Body of pancreas (tissue), 4 donors: ENCODE measurements around the gene RPL41. TPM values are rescaled to one million over a fixed set of nuclear protein-coding genes. Genes with fewer than 3 reads are reported as not detected.
A peak's percentile ranks its signal among the peaks of the same experiment; 100 is the strongest.
"Not testable (repeated sequence)": the region's sequence is repeated elsewhere in the genome, so short reads cannot be mapped to it uniquely, and the experiment has no call there.

Experiments used
- ATAC-seq: fragments of 150-250 bp; one replicate; pipeline ENCODE4 v1.9.1; 2016
- DNase-seq, 4 donors: peaks; one replicate each; pipeline ENCODE4 v3.0.0-alpha.2; 2019
- H3K27ac ChIP-seq, 4 donors: fragments of 200-600 bp; sonication (generic); 1 replicate in 3 of 4; 2 replicates in 1 of 4; pipeline versions ENCODE4 v1.5.1 to v1.6.1; 2016 to 2019; ENCODE audit warnings: mild to moderate bottlenecking in 1 of 4, mixed read lengths in 1 of 4, moderate library complexity in 1 of 4
- H3K27me3 ChIP-seq, 2 donors: fragments of 200-600 bp; sonication (generic); one replicate each; pipeline ENCODE4 v1.6.0; 2016; ENCODE audit warnings: mild to moderate bottlenecking in 1 of 2
- H3K36me3 ChIP-seq, 2 donors: fragments of 200-600 bp; sonication (generic); replicated peaks in 1 of 2; 2 replicates each; pipeline ENCODE4 v1.5.1; 2016; ENCODE audit warnings: low read depth in 2 of 2; ENCODE audit not compliant: insufficient read depth in 1 of 2
- H3K4me1 ChIP-seq: fragments of 200-600 bp; sonication (generic); one replicate; pipeline ENCODE4 v1.6.0; 2016
- H3K4me3 ChIP-seq, 2 donors: fragments of 200-600 bp; sonication (generic); 1 replicate in 1 of 2; 2 replicates in 1 of 2; pipeline ENCODE4 v1.5.1; 2016 to 2019
- H3K9me3 ChIP-seq, 3 donors: fragments of 200-600 bp; sonication (generic); 1 replicate in 2 of 3; 2 replicates in 1 of 3; pipeline ENCODE4 v1.5.1; 2016
- POLR2A ChIP-seq, 3 donors: fragments of 450-650 bp; IDR thresholded peaks; one replicate each; pipeline ENCODE4 v1.6.1; 2016; ENCODE audit warnings: antibody characterized with exemption in 3 of 3, mild to moderate bottlenecking in 2 of 3
- WGBS, 2 donors: methylation state at CpG; one replicate each; pipeline ENCODE4 v1.1.5; 2017; 5-methylcytosine and 5-hydroxymethylcytosine counted together
- intact Hi-C: fragments of 100-400 bp; cut with DNase I; formaldehyde crosslinking; loops from one replicate; pipeline ENCODE4 v1.15.1; 2023
- total RNA-seq, 2 donors: library from RNA; depleted of rRNA; stranded (reverse); fragments of >200 nt; gene quantifications; one replicate each; pipeline ENCODE4 v1.1.0, GENCODE V29; 2016
- TF ChIP-seq, protein P1 (sequence below), 7 experiments: fragments of 450-650 bp in 4 of 7; fragments of 200-600 bp in 3 of 7; sonication (generic) in 3 of 7; IDR thresholded peaks; one replicate each; pipeline ENCODE4 v1.5.1; 2016 to 2019; ENCODE audit warnings: antibody characterized with exemption in 7 of 7

Gene RPL41
- 1,000 to 10,000 TPM; 1,174 to 2,214 TPM for total RNA-seq

- peak; percentile 71 for ATAC-seq
- H3K9me3 ChIP-seq, result no peaks in the 10 kb centered on the region
- peak within 1 kb of the TSS; percentile 3 to 41 for H3K4me3 ChIP-seq
- H3K27me3 ChIP-seq, result no peaks in the 10 kb centered on the region
- peak within 1 kb of the TSS; percentile 77 to 97 (median 92) for H3K27ac ChIP-seq
- peaks cover 0 to 8% of the 10 kb centered on the region in 2 donors for H3K36me3 ChIP-seq
- H3K4me1 ChIP-seq, result peaks cover 23% of the 10 kb centered on the region
- 0 to 1% methylated on average over 33 to 34 of the region's 34 CpGs for WGBS, 2 donors
- intact Hi-C loops, result no loop called here
- TF ChIP-seq POLR2A (IDR thresholded peaks at IDR 0.05), result peak; percentile 76 to 98 (median 97)
- TF ChIP-seq, protein P1, sequence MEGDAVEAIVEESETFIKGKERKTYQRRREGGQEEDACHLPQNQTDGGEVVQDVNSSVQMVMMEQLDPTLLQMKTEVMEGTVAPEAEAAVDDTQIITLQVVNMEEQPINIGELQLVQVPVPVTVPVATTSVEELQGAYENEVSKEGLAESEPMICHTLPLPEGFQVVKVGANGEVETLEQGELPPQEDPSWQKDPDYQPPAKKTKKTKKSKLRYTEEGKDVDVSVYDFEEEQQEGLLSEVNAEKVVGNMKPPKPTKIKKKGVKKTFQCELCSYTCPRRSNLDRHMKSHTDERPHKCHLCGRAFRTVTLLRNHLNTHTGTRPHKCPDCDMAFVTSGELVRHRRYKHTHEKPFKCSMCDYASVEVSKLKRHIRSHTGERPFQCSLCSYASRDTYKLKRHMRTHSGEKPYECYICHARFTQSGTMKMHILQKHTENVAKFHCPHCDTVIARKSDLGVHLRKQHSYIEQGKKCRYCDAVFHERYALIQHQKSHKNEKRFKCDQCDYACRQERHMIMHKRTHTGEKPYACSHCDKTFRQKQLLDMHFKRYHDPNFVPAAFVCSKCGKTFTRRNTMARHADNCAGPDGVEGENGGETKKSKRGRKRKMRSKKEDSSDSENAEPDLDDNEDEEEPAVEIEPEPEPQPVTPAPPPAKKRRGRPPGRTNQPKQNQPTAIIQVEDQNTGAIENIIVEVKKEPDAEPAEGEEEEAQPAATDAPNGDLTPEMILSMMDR (IDR thresholded peaks at IDR 0.05), result peak in 3 of 7 experiments; percentile 12 to 28 (median 23)
- peak; percentile 94 to 96 (median 96) for DNase-seq
Observed at GRCh38 chr12:56116267-56117081, at the start of gene RPL41. Gene RPL41, plus strand, starts transcription at chr12:56116633.

DNA sequence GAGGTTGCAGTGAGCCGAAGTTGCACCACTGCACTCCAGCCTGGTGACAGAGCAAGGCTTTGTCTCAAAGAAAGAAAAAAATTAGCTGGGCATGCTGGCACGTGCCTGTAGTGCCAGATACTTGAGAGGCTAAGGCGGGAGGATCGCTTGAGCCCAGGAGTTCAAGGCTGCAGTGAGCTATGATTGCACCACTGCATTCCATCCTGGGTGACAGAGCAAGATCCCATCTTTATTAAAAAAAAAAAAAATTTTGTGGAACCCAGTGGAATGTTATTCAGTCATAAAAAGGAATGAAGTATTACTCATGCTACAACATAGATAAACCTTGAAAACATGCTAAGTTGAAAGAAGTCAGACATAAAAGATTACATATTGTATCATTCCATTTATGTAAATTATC lies 44.8 kb upstream of the RPL41 start:
- no peak for TF ChIP-seq POLR2A (IDR thresholded peaks at IDR 0.05)
- TF ChIP-seq, protein P1 (IDR thresholded peaks at IDR 0.05), result no peak
- no peak overlapping the region for H3K4me3 ChIP-seq
- H3K4me1 ChIP-seq, result no peaks in the 10 kb centered on the region
- H3K36me3 ChIP-seq, result no peaks in the 10 kb centered on the region
- H3K27me3 ChIP-seq, result no peaks in the 10 kb centered on the region
- WGBS, 2 donors, result 68 to 77% methylated on average over 4 of the region's 4 CpGs
- DNase-seq (no peak), ATAC-seq (no peak)
- H3K9me3 ChIP-seq, result no peaks in the 10 kb centered on the region
- no peak overlapping the region for H3K27ac ChIP-seq
- intact Hi-C loops, result no loop called here

GRCh38 chr12:56074396-56074795 lies 42.0 kb upstream of the RPL41 start:
- Histone ChIP-seq H3K4me3 (no peak overlapping the region), H3K36me3 (no peaks in the 10 kb centered on the region), H3K9me3 (no peaks in the 10 kb centered on the region), H3K27me3 (no peaks in the 10 kb centered on the region), H3K27ac (no peak overlapping the region), H3K4me1 (peaks cover 12% of the 10 kb centered on the region)
- DNase-seq (no peak), ATAC-seq (no peak)
- intact Hi-C loops, result no loop called here
- TF ChIP-seq POLR2A (IDR thresholded peaks at IDR 0.05), result no peak
- TF ChIP-seq, protein P1 (IDR thresholded peaks at IDR 0.05), result no peak
- WGBS, 2 donors, result 81 to 84% methylated on average over 4 to 5 of the region's 5 CpGs

GRCh38 chr12:56077966-56078365 lies 38.5 kb upstream of the RPL41 start:
- DNase-seq, ATAC-seq, H3K4me3 ChIP-seq, H3K36me3 ChIP-seq, intact Hi-C loops, H3K27me3 ChIP-seq, H3K9me3 ChIP-seq: not testable (repeated sequence)
- H3K27ac ChIP-seq, result peak overlapping the region in 3 of 4 donors; percentile 95 to 98 (median 97)
- WGBS, 2 donors, result 85 to 94% methylated on average over 7 to 9 of the region's 9 CpGs
- peaks cover 33% of the 10 kb centered on the region for H3K4me1 ChIP-seq

GRCh38 chr12:56078427-56078826 lies 38.0 kb upstream of the RPL41 start:
- H3K27ac ChIP-seq, result peak overlapping the region; percentile 95 to 98 (median 98)
- ATAC-seq, result no peak
- no peak overlapping the region for H3K4me3 ChIP-seq
- no peaks in the 10 kb centered on the region for H3K27me3 ChIP-seq
- H3K36me3 ChIP-seq, result no peaks in the 10 kb centered on the region
- H3K4me1 ChIP-seq, result peaks cover 38% of the 10 kb centered on the region
- intact Hi-C loops, result no loop called here
- no peak for DNase-seq
- no peaks in the 10 kb centered on the region for H3K9me3 ChIP-seq
- TF ChIP-seq, protein P1 (IDR thresholded peaks at IDR 0.05), result no peak
- TF ChIP-seq POLR2A (IDR thresholded peaks at IDR 0.05), result no peak
- WGBS, 2 donors, result 95 to 100% methylated on average over 1 of the region's 1 CpG
